Nephron (organoid): ENCODE measurements around the gene SLC39A9.
"Not testable (repeated sequence)": the region's sequence is repeated elsewhere in the genome, so short reads cannot be mapped to it uniquely, and the experiment has no call there.

ENCODE experiments used
- H3K27ac Mint-ChIP-seq, 3 experiments: 2 replicates each; pipeline ENCODE4 v1.8.0; 2020; ENCODE audit warnings: mixed read lengths in 3 of 3, mild to moderate bottlenecking in 2 of 3, moderate library complexity in 1 of 3
- H3K27me3 Mint-ChIP-seq: 2 replicates; pipeline ENCODE4 v1.8.0; 2021; ENCODE audit warnings: low read depth, mild to moderate bottlenecking, moderate library complexity, mixed read lengths
- H3K36me3 Mint-ChIP-seq: 2 replicates; pipeline ENCODE4 v1.8.0; 2020; ENCODE audit warnings: low read depth, mixed read lengths
- H3K4me1 Mint-ChIP-seq: 2 replicates; pipeline ENCODE4 v1.8.0; 2020; ENCODE audit warnings: mixed read lengths
- H3K4me3 Mint-ChIP-seq, 3 experiments: 2 replicates each; pipeline ENCODE4 v1.8.0; 2020; ENCODE audit warnings: mild to moderate bottlenecking in 3 of 3, mixed read lengths in 3 of 3, moderate library complexity in 2 of 3
- H3K9me3 Mint-ChIP-seq: 2 replicates; pipeline ENCODE4 v1.8.0; 2020; ENCODE audit warnings: mixed read lengths
- TF ChIP-seq, protein P1 (sequence below), 3 experiments: fragments of 200-600 bp; sonication (generic); IDR thresholded peaks; one replicate each; pipeline ENCODE4 v1.5.0; 2021; ENCODE audit warnings: antibody characterized with exemption in 3 of 3; ENCODE audit not compliant: unreplicated experiment in 3 of 3

SLC39A9 gene

DNA sequence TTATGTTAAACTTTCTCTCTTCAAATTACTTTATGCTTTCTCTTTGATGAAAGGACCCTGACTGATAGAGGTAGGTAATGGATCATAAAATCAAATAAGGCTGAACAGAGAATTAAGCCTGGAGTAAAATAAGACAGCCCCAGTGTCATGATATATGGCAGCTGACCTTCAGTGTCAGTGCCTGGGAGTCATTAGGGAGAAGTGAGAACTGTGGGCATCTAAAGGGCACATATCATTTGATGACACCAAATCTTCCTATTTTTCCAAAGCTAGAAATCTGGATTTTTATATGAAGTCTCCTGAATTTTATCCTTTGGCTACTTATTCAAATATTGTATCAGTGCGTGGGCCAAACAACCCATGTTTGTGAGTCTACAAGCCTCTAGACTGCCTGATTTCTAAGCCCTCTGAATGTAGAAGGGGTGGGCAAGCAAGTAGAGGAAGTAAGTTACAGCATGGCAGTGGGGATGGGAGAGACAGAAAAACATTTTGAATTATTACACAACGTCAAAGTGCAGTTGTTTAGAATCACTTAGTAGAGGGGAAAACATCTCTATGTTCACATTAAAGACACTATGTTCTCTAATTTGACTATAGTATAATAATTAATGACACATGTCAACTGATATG lies 10.0 kb downstream of the SLC39A9 start:
- Mint-ChIP-seq H3K27ac (no peak overlapping the region), H3K27me3 (no peaks in the 10 kb centered on the region), H3K36me3 (peaks cover 14% of the 10 kb centered on the region), H3K4me1 (peaks cover 4% of the 10 kb centered on the region), H3K4me3 (no peak overlapping the region), H3K9me3 (no peaks in the 10 kb centered on the region)
- TF ChIP-seq, protein P1, sequence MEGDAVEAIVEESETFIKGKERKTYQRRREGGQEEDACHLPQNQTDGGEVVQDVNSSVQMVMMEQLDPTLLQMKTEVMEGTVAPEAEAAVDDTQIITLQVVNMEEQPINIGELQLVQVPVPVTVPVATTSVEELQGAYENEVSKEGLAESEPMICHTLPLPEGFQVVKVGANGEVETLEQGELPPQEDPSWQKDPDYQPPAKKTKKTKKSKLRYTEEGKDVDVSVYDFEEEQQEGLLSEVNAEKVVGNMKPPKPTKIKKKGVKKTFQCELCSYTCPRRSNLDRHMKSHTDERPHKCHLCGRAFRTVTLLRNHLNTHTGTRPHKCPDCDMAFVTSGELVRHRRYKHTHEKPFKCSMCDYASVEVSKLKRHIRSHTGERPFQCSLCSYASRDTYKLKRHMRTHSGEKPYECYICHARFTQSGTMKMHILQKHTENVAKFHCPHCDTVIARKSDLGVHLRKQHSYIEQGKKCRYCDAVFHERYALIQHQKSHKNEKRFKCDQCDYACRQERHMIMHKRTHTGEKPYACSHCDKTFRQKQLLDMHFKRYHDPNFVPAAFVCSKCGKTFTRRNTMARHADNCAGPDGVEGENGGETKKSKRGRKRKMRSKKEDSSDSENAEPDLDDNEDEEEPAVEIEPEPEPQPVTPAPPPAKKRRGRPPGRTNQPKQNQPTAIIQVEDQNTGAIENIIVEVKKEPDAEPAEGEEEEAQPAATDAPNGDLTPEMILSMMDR (IDR thresholded peaks at IDR 0.05; ENCODE audit: unreplicated experiment in 3 of 3) = no peak

DNA sequence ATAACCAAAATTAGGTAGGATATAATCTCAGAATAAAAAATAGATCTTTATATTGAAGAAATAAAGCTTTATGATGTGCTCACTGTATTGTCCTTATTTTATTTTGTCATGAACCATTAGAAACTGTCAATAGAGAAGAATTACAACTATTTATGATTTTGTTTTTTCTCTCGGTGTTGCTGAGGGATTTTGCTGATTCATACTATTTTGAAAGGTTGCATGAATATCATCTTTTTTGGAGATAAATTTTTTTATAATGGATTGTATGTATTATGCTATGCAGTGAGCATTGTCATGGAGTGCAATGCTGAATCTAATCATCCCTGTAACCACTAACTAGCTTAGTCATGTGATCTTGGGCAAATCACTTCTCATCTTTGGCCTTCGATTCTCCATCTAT lies 15.0 kb downstream of the SLC39A9 start:
- no peak overlapping the region for H3K4me3 Mint-ChIP-seq
- H3K9me3 Mint-ChIP-seq = peaks cover 28% of the 10 kb centered on the region
- H3K27me3 Mint-ChIP-seq = no peaks in the 10 kb centered on the region
- H3K36me3 Mint-ChIP-seq = peaks cover 24% of the 10 kb centered on the region
- H3K4me1 Mint-ChIP-seq = peaks cover 1% of the 10 kb centered on the region
- H3K27ac Mint-ChIP-seq = no peak overlapping the region
- TF ChIP-seq, protein P1 (IDR thresholded peaks at IDR 0.05; ENCODE audit: unreplicated experiment in 3 of 3) = no peak

DNA sequence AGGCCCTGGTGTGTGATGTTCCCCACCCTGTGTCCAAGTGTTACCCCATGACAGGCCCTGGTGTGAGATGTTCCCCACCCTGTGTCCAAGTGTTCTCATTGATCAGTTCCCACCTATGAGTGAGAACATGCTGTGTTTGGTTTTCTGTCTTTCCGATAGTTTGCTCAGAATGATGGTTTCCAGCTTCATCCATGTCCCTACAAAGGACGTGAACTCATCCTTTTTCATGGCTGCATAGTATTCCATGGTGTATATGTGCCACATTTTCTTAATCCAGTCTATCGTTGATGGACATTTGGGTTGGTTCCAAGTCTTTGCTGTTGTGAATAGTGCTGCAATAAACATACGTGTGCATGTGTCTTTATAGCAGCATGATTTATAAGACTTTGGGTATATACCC lies 17.6 kb downstream of the SLC39A9 start:
- H3K27ac Mint-ChIP-seq, H3K27me3 Mint-ChIP-seq, H3K4me3 Mint-ChIP-seq, H3K4me1 Mint-ChIP-seq: not testable (repeated sequence)
- H3K9me3 Mint-ChIP-seq = peaks cover 52% of the 10 kb centered on the region
- peaks cover 49% of the 10 kb centered on the region for H3K36me3 Mint-ChIP-seq

DNA sequence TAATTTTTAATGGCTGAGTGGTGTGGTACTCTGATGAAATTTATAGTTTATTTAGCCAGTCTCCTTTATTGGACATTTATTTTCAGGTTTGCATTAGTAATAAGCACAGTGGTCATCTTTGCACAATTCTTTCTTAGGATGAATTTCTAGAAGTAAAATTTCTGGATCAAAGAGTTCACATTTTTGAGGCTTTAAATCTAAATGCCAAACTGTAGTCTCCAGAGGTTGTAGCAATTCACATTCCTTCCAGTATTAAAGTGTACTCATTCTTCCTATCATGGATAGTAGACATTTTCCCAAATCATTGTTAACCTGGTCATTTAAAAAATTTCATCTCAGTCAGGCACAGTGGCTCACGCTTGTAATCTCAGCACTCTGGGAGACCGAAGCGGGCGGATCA lies 24.8 kb downstream of the SLC39A9 start:
- TF ChIP-seq, protein P1 (IDR thresholded peaks at IDR 0.05; ENCODE audit: unreplicated experiment in 3 of 3) = no peak
- H3K9me3 Mint-ChIP-seq = peaks cover 29% of the 10 kb centered on the region
- peaks cover 72% of the 10 kb centered on the region for H3K36me3 Mint-ChIP-seq
- no peak overlapping the region for H3K4me3 Mint-ChIP-seq
- no peak overlapping the region for H3K27ac Mint-ChIP-seq
- no peaks in the 10 kb centered on the region for H3K27me3 Mint-ChIP-seq
- H3K4me1 Mint-ChIP-seq = no peaks in the 10 kb centered on the region

DNA sequence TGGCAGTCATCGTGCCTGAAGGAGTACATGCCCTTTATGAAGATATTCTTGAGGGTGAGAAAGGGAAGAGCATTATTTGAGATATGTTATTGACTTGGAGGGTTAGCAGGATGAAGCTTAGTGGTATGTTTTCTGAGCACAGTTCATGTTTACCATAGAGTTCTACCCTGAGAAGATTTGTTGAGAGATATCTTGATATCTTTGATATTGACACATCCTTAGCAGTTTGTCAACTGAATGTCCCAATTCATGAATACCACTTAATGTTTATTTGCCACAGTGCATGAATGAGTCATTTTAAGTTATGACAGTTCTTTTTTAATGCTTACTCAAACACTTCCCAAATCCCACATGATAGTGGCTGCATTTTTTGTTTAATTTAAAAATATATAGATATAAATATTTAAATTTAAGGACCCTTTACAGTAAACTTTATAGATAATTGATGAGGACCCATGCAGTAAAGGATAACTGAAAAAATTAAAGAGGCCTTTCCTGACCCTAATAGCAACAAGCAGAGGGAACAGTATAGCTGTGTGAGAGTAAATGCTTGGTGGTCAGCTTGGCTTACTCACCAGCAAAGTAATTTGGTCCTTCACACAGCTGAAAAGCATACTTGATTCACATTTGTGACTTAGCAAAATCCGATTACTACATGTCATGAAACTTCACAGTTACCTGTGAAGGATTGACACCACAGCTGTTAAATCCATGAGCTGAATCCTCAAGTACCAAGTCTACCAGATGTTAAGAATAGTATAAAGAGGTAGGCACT lies 25.8 kb downstream of the SLC39A9 start:
- no peaks in the 10 kb centered on the region for H3K27me3 Mint-ChIP-seq
- H3K27ac Mint-ChIP-seq = peak overlapping the region in 1 of 3 experiments; percentile 13
- no peak overlapping the region for H3K4me3 Mint-ChIP-seq
- H3K9me3 Mint-ChIP-seq = peaks cover 19% of the 10 kb centered on the region
- no peaks in the 10 kb centered on the region for H3K4me1 Mint-ChIP-seq
- TF ChIP-seq, protein P1 (IDR thresholded peaks at IDR 0.05; ENCODE audit: unreplicated experiment in 3 of 3) = no peak
- H3K36me3 Mint-ChIP-seq = peaks cover 73% of the 10 kb centered on the region

DNA sequence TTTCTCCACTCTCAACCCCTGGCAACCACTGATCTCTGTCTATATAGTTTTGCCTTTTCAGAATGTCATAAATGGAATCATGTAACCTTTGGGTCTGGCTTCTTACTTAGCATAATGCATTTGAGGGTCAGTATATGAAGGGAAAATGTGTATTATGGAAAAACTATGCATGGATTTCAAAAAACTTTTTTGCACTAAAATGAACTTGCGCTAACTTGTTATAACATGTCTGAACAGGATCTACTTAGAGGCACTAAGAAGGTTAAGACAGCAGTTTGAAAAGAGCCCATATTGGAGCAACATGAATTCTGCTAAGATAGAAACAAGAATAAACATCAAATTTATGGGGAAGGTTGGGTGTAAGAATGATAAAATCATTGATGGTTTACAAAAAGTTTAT lies 29.1 kb downstream of the SLC39A9 start:
- TF ChIP-seq, protein P1 (IDR thresholded peaks at IDR 0.05; ENCODE audit: unreplicated experiment in 3 of 3) = no peak
- peaks cover 76% of the 10 kb centered on the region for H3K36me3 Mint-ChIP-seq
- H3K4me1 Mint-ChIP-seq = no peaks in the 10 kb centered on the region
- H3K9me3 Mint-ChIP-seq = peaks cover 14% of the 10 kb centered on the region
- no peak overlapping the region for H3K27ac Mint-ChIP-seq
- no peaks in the 10 kb centered on the region for H3K27me3 Mint-ChIP-seq
- no peak overlapping the region for H3K4me3 Mint-ChIP-seq
